Keratinocyte (primary cell): ENCODE data around the gene ETFA.

ENCODE experiments used
- CTCF ChIP-seq, 3 experiments: IDR thresholded peaks in 1 of 3; conservative IDR thresholded peaks in 1 of 3; optimal IDR thresholded peaks in 1 of 3; 2 replicates in 2 of 3; 3 replicates in 1 of 3; pipeline versions ENCODE3 to v1.5.1; 2011; ENCODE audit warnings: low read length in 3 of 3, mild to moderate bottlenecking in 3 of 3, moderate library complexity in 2 of 3, control low read depth in 1 of 3, inconsistent platforms in 1 of 3; ENCODE audit not compliant: insufficient read depth in 2 of 3; ENCODE audit errors: extremely low read depth in 1 of 3
- EZH2 ChIP-seq: IDR thresholded peaks from one replicate; pipeline ENCODE4 v1.6.1; 2012; ENCODE audit warnings: inconsistent platforms, mild to moderate bottlenecking, low read length, moderate library complexity

- TF ChIP-seq CTCF (optimal IDR thresholded peaks at IDR 0.05 in 1 of 3, IDR thresholded peaks at IDR 0.05 in 1 of 3, conservative IDR thresholded peaks at IDR 0.05 in 1 of 3; ENCODE audit: extremely low read depth in 1 of 3, insufficient read depth in 2 of 3, low read length in 3 of 3) (no peak), EZH2 (no peak)
These were observed 17.7 kb upstream of the ETFA start for GRCh38 chr15:76328958-76329357.
